Neural crest cell (in vitro differentiated cells): Measurements from ENCODE around the gene STPG2. TPM values are rescaled to one million over a fixed set of nuclear protein-coding genes. Genes with fewer than 3 reads are reported as not detected.

ENCODE experiments used
- DNase-seq: peaks from one replicate; pipeline ENCODE4 v3.0.0; 2021; ENCODE audit warnings: low read depth, mixed read lengths, low spot score
- H3K27ac Mint-ChIP-seq: one replicate; pipeline ENCODE4 v1.8.0; 2021; ENCODE audit warnings: mild to moderate bottlenecking, mixed read lengths; ENCODE audit not compliant: unreplicated experiment
- H3K27me3 Mint-ChIP-seq: 2 replicates; pipeline ENCODE4 v1.8.0; 2021; ENCODE audit warnings: low read depth, mild to moderate bottlenecking, mixed read lengths
- H3K36me3 Mint-ChIP-seq: 2 replicates; pipeline ENCODE4 v1.8.0; 2021; ENCODE audit warnings: low read depth, mild to moderate bottlenecking, mixed read lengths
- H3K4me1 Mint-ChIP-seq: 2 replicates; pipeline ENCODE4 v1.8.0; 2021; ENCODE audit warnings: mixed read lengths
- H3K4me3 Mint-ChIP-seq: one replicate; pipeline ENCODE4 v1.8.0; 2021; ENCODE audit warnings: mild to moderate bottlenecking, mixed read lengths
- H3K9me3 Mint-ChIP-seq: 2 replicates; pipeline ENCODE4 v1.8.0; 2021; ENCODE audit warnings: mixed read lengths
- CTCF ChIP-seq: fragments of 200-600 bp; sonication (generic); conservative IDR thresholded peaks from 2 replicates; pipeline ENCODE4 v1.5.0; 2021; ENCODE audit warnings: antibody characterized with exemption, mild to moderate bottlenecking
- total RNA-seq: library from RNA; stranded (reverse); gene quantifications from 2 replicates; pipeline ENCODE4 v1.2.1, GENCODE V29; 2021

STPG2 gene
- total RNA-seq, 1 donor from 2014 or later = 0.21 TPM

- no peak overlapping the region for H3K27ac Mint-ChIP-seq
- H3K4me3 Mint-ChIP-seq = no peak overlapping the region
- no peaks in the 10 kb centered on the region for H3K27me3 Mint-ChIP-seq
- TF ChIP-seq CTCF = no peak
- H3K4me1 Mint-ChIP-seq = no peaks in the 10 kb centered on the region
- no peaks in the 10 kb centered on the region for H3K36me3 Mint-ChIP-seq
- H3K9me3 Mint-ChIP-seq = peaks cover 5% of the 10 kb centered on the region
- DNase-seq = no peak
These were observed 477.7 kb downstream of the STPG2 start for GRCh38 chr4:97665553-97665952.

GRCh38 chr4:97664741-97665140 lies 478.5 kb downstream of the STPG2 start:
- H3K4me3 Mint-ChIP-seq = no peak overlapping the region
- no peak for DNase-seq
- no peaks in the 10 kb centered on the region for H3K36me3 Mint-ChIP-seq
- no peak overlapping the region for H3K27ac Mint-ChIP-seq
- no peaks in the 10 kb centered on the region for H3K4me1 Mint-ChIP-seq
- TF ChIP-seq CTCF = no peak
- H3K27me3 Mint-ChIP-seq = no peaks in the 10 kb centered on the region
- peaks cover 5% of the 10 kb centered on the region for H3K9me3 Mint-ChIP-seq

GRCh38 chr4:97662133-97662532 lies 481.1 kb downstream of the STPG2 start:
- no peak for DNase-seq
- Mint-ChIP-seq H3K4me1 (no peaks in the 10 kb centered on the region), H3K27me3 (no peaks in the 10 kb centered on the region), H3K27ac (no peak overlapping the region), H3K36me3 (no peaks in the 10 kb centered on the region), H3K9me3 (peaks cover 5% of the 10 kb centered on the region), H3K4me3 (no peak overlapping the region)
- TF ChIP-seq CTCF = no peak

- no peak for TF ChIP-seq CTCF
- Mint-ChIP-seq H3K9me3 (no peaks in the 10 kb centered on the region), H3K36me3 (no peaks in the 10 kb centered on the region), H3K4me3 (no peak overlapping the region), H3K27ac (no peak overlapping the region), H3K4me1 (no peaks in the 10 kb centered on the region), H3K27me3 (no peaks in the 10 kb centered on the region)
- DNase-seq = no peak
These were observed 487.1 kb downstream of the STPG2 start for GRCh38 chr4:97656044-97656720.

GRCh38 chr4:97653701-97654100 lies 489.6 kb downstream of the STPG2 start:
- Mint-ChIP-seq H3K36me3 (no peaks in the 10 kb centered on the region), H3K4me3 (no peak overlapping the region), H3K4me1 (no peaks in the 10 kb centered on the region), H3K27me3 (no peaks in the 10 kb centered on the region), H3K9me3 (no peaks in the 10 kb centered on the region), H3K27ac (no peak overlapping the region)
- no peak for TF ChIP-seq CTCF
- no peak for DNase-seq
